Transverse colon (tissue), 3 donors: ENCODE data around the gene KCTD15.

Experiments
- POLR2A ChIP-seq: fragments of 450-650 bp; IDR thresholded peaks from one replicate; pipeline ENCODE4 v1.6.1; 2016; ENCODE audit warnings: antibody characterized with exemption, mild to moderate bottlenecking, moderate library complexity
- TF ChIP-seq, protein P1 (sequence below), 5 experiments: fragments of 200-600 bp in 3 of 5; fragments of 450-650 bp in 2 of 5; sonication (generic) in 3 of 5; IDR thresholded peaks; 1 replicate in 2 of 5; 2 replicates in 3 of 5; pipeline ENCODE4 v1.5.1; 2016 to 2017; ENCODE audit warnings: antibody characterized with exemption in 5 of 5, inconsistent platforms in 3 of 5, mild to moderate bottlenecking in 2 of 5, moderate library complexity in 1 of 5

DNA sequence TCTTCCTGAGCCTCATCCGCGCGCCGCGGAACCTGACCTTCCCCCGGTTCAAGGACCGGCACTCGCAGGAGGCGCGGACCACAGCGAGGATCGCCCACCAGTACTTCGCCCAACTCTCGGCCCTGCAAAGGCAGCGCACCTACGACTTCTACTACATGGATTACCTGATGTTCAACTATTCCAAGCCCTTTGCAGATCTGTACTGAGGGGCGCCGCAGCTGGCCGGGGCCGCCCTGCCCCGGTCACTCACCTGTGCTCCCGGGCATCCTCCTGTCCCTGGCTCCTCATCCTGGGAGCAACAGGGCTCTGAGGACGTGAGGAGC, 23.9 kb upstream of the KCTD15 start:
- no peak for TF ChIP-seq POLR2A
- TF ChIP-seq, protein P1, sequence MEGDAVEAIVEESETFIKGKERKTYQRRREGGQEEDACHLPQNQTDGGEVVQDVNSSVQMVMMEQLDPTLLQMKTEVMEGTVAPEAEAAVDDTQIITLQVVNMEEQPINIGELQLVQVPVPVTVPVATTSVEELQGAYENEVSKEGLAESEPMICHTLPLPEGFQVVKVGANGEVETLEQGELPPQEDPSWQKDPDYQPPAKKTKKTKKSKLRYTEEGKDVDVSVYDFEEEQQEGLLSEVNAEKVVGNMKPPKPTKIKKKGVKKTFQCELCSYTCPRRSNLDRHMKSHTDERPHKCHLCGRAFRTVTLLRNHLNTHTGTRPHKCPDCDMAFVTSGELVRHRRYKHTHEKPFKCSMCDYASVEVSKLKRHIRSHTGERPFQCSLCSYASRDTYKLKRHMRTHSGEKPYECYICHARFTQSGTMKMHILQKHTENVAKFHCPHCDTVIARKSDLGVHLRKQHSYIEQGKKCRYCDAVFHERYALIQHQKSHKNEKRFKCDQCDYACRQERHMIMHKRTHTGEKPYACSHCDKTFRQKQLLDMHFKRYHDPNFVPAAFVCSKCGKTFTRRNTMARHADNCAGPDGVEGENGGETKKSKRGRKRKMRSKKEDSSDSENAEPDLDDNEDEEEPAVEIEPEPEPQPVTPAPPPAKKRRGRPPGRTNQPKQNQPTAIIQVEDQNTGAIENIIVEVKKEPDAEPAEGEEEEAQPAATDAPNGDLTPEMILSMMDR (IDR thresholded peaks at IDR 0.05) = no peak
